B cell (primary cell): ENCODE measurements around the gene BPIFB6. TPM values are rescaled to one million over a fixed set of nuclear protein-coding genes. Genes with fewer than 3 reads are reported as not detected.

ENCODE experiments used
- ATAC-seq: fragments of 200-7000 bp; cut with Tn5 transposase; one replicate; pipeline ENCODE4 v1.10.0; 2021; ENCODE audit warnings: low read depth, mild to moderate bottlenecking, moderate number of reproducible peaks, moderate library complexity
- CTCF ChIA-PET: fragments of 350-600 bp; sonication (Branson Sonifier 250); formaldehyde crosslinking; loops from one replicate; lab custom pipeline; 2021; ENCODE audit warnings: antibody characterized with exemption, inconsistent platforms; lab: Charles Lee
- POLR2A ChIA-PET: fragments of 350-600 bp; sonication (Branson Sonifier 250); formaldehyde crosslinking; loops from one replicate; lab custom pipeline; 2021; ENCODE audit warnings: antibody characterized with exemption; lab: Charles Lee
- DNase-seq: peaks from one replicate; pipeline ENCODE4 v3.0.0; 2013
- H2AFZ ChIP-seq: 2 replicates; pipeline ENCODE4 v1.6.1; 2012; ENCODE audit warnings: mild to moderate bottlenecking, low read depth, low read length; ENCODE audit not compliant: insufficient read depth, poor library complexity, severe bottlenecking
- H3K27ac ChIP-seq, 2 donors: 1 replicate in 1 of 2; 2 replicates in 1 of 2; pipeline ENCODE4 v1.5.1; 2012 to 2013; ENCODE audit warnings: low read length in 2 of 2, mild to moderate bottlenecking in 2 of 2, moderate library complexity in 1 of 2
- H3K27me3 ChIP-seq, 4 experiments: fragments of 200-600 bp in 1 of 4; sonication (generic) in 1 of 4; replicated peaks in 1 of 4; 1 replicate in 2 of 4; 2 replicates in 2 of 4; pipeline versions ENCODE4 v1.6.1 to v1.7.0; 2013 to 2016; ENCODE audit warnings: low read length in 3 of 4, mild to moderate bottlenecking in 2 of 4, mixed read lengths in 1 of 4, moderate library complexity in 1 of 4; ENCODE audit not compliant: insufficient read depth in 4 of 4, control insufficient read depth in 3 of 4; ENCODE audit errors: control extremely low read depth in 1 of 4
- H3K36me3 ChIP-seq, 2 experiments: replicated peaks in 1 of 2; 1 replicate in 1 of 2; 2 replicates in 1 of 2; pipeline versions ENCODE4 v1.6.1 to v1.7.1; 2013; ENCODE audit warnings: low read length in 1 of 2; ENCODE audit not compliant: insufficient read depth in 2 of 2, control insufficient read depth in 1 of 2; ENCODE audit errors: control extremely low read depth in 1 of 2, extremely low read depth in 1 of 2
- H3K4me1 ChIP-seq, 2 donors: fragments of 200-600 bp in 1 of 2; sonication (generic) in 1 of 2; 1 replicate in 1 of 2; 2 replicates in 1 of 2; pipeline versions ENCODE4 v1.5.1 to v1.6.1; 2013 to 2017; ENCODE audit warnings: low read length in 2 of 2; ENCODE audit not compliant: control insufficient read depth in 2 of 2, insufficient read depth in 2 of 2
- H3K4me2 ChIP-seq: replicated peaks from 2 replicates; pipeline ENCODE3; 2012; ENCODE audit warnings: mild to moderate bottlenecking, low read depth, low read length; ENCODE audit not compliant: poor library complexity, severe bottlenecking
- H3K4me3 ChIP-seq, 5 experiments: fragments of 200-600 bp in 1 of 5; sonication (generic) in 1 of 5; 1 replicate in 3 of 5; 2 replicates in 2 of 5; pipeline versions ENCODE4 v1.5.1 to v1.7.0; 2011 to 2016; ENCODE audit warnings: low read length in 4 of 5, mild to moderate bottlenecking in 4 of 5, low read depth in 2 of 5, control low read depth in 1 of 5, moderate library complexity in 1 of 5; ENCODE audit not compliant: insufficient read depth in 1 of 5; ENCODE audit errors: control extremely low read depth in 1 of 5, extremely low read depth in 1 of 5
- H3K79me2 ChIP-seq: fragments of 200-600 bp; sonication (generic); one replicate; pipeline ENCODE4 v1.6.0; 2016; ENCODE audit warnings: low read length; ENCODE audit not compliant: control insufficient read depth, insufficient read depth
- H3K9ac ChIP-seq: fragments of 200-600 bp; sonication (generic); 2 replicates; pipeline ENCODE4 v1.6.1; 2017; ENCODE audit warnings: mild to moderate bottlenecking, low read length, moderate library complexity
- H3K9me3 ChIP-seq, 3 donors: one replicate each; pipeline versions ENCODE4 v1.6.1 to v1.7.1; 2013; ENCODE audit warnings: low read length in 2 of 3; ENCODE audit not compliant: control insufficient read depth in 2 of 3, insufficient read depth in 1 of 3; ENCODE audit errors: control extremely low read depth in 1 of 3
- H4K20me1 ChIP-seq: 2 replicates; pipeline ENCODE4 v1.6.0; 2012; ENCODE audit warnings: mild to moderate bottlenecking, low read length; ENCODE audit not compliant: insufficient read depth, control insufficient read depth, poor library complexity, severe bottlenecking
- H3K27ac Mint-ChIP-seq: one replicate; pipeline ENCODE4 v1.8.0; 2021; ENCODE audit warnings: mixed read lengths
- H3K27me3 Mint-ChIP-seq: one replicate; pipeline ENCODE4 v1.8.0; 2021; ENCODE audit warnings: mixed read lengths
- H3K4me1 Mint-ChIP-seq: one replicate; pipeline ENCODE4 v1.8.0; 2021; ENCODE audit warnings: mixed read lengths
- H3K4me3 Mint-ChIP-seq: one replicate; pipeline ENCODE4 v1.8.0; 2021; ENCODE audit warnings: mixed read lengths
- H3K9me3 Mint-ChIP-seq: one replicate; pipeline ENCODE4 v1.8.0; 2022; ENCODE audit warnings: mixed read lengths; ENCODE audit not compliant: insufficient read depth
- EZH2 ChIP-seq: IDR thresholded peaks from 2 replicates; pipeline ENCODE4 v1.6.1; 2012; ENCODE audit warnings: borderline replicate concordance, low read depth, mild to moderate bottlenecking, moderate library complexity, low read length; ENCODE audit not compliant: insufficient read depth, poor library complexity, severe bottlenecking
- WGBS: methylation state at CpG from one replicate; pipeline ENCODE4 v1.1.5; 2013; ENCODE audit warnings: missing lambda C conversion rate; ENCODE audit not compliant: insufficient coverage; 5-methylcytosine and 5-hydroxymethylcytosine counted together
- intact Hi-C: fragments of 100-400 bp; cut with micrococcal nuclease; formaldehyde crosslinking; loops from one replicate; pipeline ENCODE4 v1.10.0; 2022
- polyA plus RNA-seq: library from polyadenylated mRNA; depleted of rRNA; stranded (reverse); fragments of >200 nt; gene quantifications from 2 replicates; pipeline ENCODE4 v1.2.3, GENCODE V29; 2012
- total RNA-seq, 2 donors: library from RNA; stranded (reverse); fragments of 120-200 nt in 1 of 2; gene quantifications; 1 replicate in 1 of 2; 2 replicates in 1 of 2; pipeline versions ENCODE4 v1.2.3 to v1.2.4, GENCODE V29; 2013 to 2022
- TF ChIP-seq, protein P1 (sequence below): fragments of 200-600 bp; IDR thresholded peaks from one replicate; pipeline ENCODE4 v1.8.0; 2022; ENCODE audit warnings: antibody characterized with exemption, mild to moderate bottlenecking

BPIFB6 gene
- total and polyA plus RNA-seq, 2 donors (not counting 1 experiment from before 2014, with no cell fraction given): not detected

DNA sequence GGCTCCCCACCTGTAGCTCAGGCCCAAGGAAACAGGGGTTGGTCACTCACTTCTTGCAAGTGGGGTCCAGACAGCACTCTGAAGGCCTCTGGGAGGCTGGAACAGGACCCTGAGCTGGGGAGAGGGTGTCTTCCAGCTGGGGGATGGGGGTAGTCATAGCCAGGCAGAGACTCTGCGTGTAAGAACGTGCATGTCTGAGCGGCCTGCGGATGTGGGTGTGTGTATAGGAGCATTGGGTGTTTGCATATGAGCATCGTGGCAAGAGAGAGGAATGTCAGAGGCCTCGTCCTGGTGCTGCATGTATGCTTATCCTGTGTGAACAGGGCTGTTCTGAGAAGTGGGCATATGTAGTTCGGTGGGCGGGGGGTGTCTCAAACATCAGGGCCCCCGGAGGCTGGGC, 34.3 kb downstream of the BPIFB6 start:
- Histone ChIP-seq H3K27me3 (no peaks in the 10 kb centered on the region), H2AFZ (no peak overlapping the region), H3K9ac (no peak overlapping the region), H3K4me1 (no peaks in the 10 kb centered on the region), H3K4me3 (no peak overlapping the region), H4K20me1 (no peaks in the 10 kb centered on the region), H3K36me3 (no peaks in the 10 kb centered on the region), H3K4me2 (no peak overlapping the region), H3K9me3 (no peaks in the 10 kb centered on the region), H3K27ac (no peak overlapping the region), H3K79me2 (no peaks in the 10 kb centered on the region)
- intact Hi-C loops: no loop called here
- ATAC-seq (no peak), DNase-seq (no peak)
- no peaks in the 10 kb centered on the region for H3K9me3 Mint-ChIP-seq
- TF ChIP-seq EZH2: no peak
- TF ChIP-seq, protein P1, sequence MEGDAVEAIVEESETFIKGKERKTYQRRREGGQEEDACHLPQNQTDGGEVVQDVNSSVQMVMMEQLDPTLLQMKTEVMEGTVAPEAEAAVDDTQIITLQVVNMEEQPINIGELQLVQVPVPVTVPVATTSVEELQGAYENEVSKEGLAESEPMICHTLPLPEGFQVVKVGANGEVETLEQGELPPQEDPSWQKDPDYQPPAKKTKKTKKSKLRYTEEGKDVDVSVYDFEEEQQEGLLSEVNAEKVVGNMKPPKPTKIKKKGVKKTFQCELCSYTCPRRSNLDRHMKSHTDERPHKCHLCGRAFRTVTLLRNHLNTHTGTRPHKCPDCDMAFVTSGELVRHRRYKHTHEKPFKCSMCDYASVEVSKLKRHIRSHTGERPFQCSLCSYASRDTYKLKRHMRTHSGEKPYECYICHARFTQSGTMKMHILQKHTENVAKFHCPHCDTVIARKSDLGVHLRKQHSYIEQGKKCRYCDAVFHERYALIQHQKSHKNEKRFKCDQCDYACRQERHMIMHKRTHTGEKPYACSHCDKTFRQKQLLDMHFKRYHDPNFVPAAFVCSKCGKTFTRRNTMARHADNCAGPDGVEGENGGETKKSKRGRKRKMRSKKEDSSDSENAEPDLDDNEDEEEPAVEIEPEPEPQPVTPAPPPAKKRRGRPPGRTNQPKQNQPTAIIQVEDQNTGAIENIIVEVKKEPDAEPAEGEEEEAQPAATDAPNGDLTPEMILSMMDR: no peak
- H3K4me1 Mint-ChIP-seq: no peaks in the 10 kb centered on the region
- H3K4me3 Mint-ChIP-seq: no peak overlapping the region
- ChIA-PET CTCF (no interaction called here), POLR2A (no interaction called here)
- H3K27me3 Mint-ChIP-seq: peaks cover 3% of the 10 kb centered on the region
- 89% methylated on average over 9 of the region's 9 CpGs for WGBS
- H3K27ac Mint-ChIP-seq: no peak overlapping the region

DNA sequence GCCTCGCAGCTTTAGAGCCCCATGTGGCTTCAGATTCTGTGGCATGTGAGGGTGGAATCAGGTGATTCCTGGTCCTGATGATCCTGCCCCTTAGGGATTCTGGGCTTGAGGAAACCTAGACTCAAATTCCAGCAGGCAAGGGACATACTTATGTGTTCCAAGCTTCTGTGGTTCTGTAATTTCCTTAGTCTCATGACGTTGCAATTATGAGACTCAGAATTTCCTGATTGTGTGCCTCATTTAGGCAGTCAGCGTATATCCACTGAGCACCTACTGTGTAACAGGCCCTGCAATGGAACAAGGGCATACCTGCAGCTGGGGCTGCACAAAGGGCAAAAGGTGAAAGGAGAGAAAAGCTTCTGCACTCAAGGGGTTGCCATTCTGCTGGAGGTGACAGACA, 36.4 kb downstream of the BPIFB6 start:
- Histone ChIP-seq H3K4me3 (no peak overlapping the region), H3K79me2 (no peaks in the 10 kb centered on the region), H3K27me3 (no peaks in the 10 kb centered on the region), H3K27ac (no peak overlapping the region), H3K36me3 (no peaks in the 10 kb centered on the region), H3K4me1 (no peaks in the 10 kb centered on the region), H3K4me2 (no peak overlapping the region), H4K20me1 (no peaks in the 10 kb centered on the region), H3K9me3 (no peaks in the 10 kb centered on the region), H3K9ac (no peak overlapping the region), H2AFZ (no peak overlapping the region)
- no peaks in the 10 kb centered on the region for H3K4me1 Mint-ChIP-seq
- ATAC-seq (no peak), DNase-seq (no peak)
- TF ChIP-seq EZH2: no peak
- TF ChIP-seq, protein P1: no peak
- ChIA-PET CTCF (interaction anchor here (1.1 kb wide), 1 partner anchor 165 kb away, joined by 3 read pairs; no protein-coding TSS in a partner anchor), POLR2A (no interaction called here)
- H3K27me3 Mint-ChIP-seq: peaks cover 4% of the 10 kb centered on the region
- H3K9me3 Mint-ChIP-seq: no peaks in the 10 kb centered on the region
- intact Hi-C loops: no loop called here
- H3K27ac Mint-ChIP-seq: no peak overlapping the region
- WGBS: 74% methylated on average over 3 of the region's 3 CpGs
- H3K4me3 Mint-ChIP-seq: no peak overlapping the region
